SK-MEL-5 (cell line): ENCODE results near the gene SLC25A11. TPM values are rescaled to one million over a fixed set of nuclear protein-coding genes. Genes with fewer than 3 reads are reported as not detected.

ENCODE experiments used
- DNase-seq: peaks from one replicate; pipeline ENCODE4 v3.0.0-alpha.2; 2016; ENCODE audit warnings: low read depth, low spot score
- in situ Hi-C: cut with HindIII; loops from 2 replicates; pipeline ENCODE4 v1.10.0; 2016; ENCODE audit warnings: low sequenced_read_pairs, high pct_unique_total_duplicates, low pct_unique_long_range_greater_than_20kb
- total RNA-seq: library from RNA; depleted of rRNA; stranded (reverse); fragments of >200 nt; shearing (Covaris generic); gene quantifications from 2 replicates; pipeline ENCODE4 v1.2.3, GENCODE V29; 2014

Gene SLC25A11
- total RNA-seq, 1 experiment from 2014 or later = 115 TPM

GRCh38 chr17:4968486-4969046, 28.7 kb upstream of the SLC25A11 start:
- DNase-seq = no peak
- in situ Hi-C loops = no loop called here

- in situ Hi-C loops = no loop called here
- peak; percentile 94 for DNase-seq
These were observed 28.0 kb upstream of the SLC25A11 start, which contains the start of gene SPAG7 for GRCh38 chr17:4967539-4968485. Gene SPAG7 (minus strand): TSS chr17:4967817. CDS start chr17:4967804, 13 bp downstream.

GRCh38 chr17:4966844-4967538, 27.1 kb upstream of the SLC25A11 start:
- in situ Hi-C loops = no loop called here
- peak; percentile 100 for DNase-seq

- in situ Hi-C loops = no loop called here
- no peak for DNase-seq
These were observed 25.6 kb upstream of the SLC25A11 start for GRCh38 chr17:4965311-4965986.

GRCh38 chr17:4960279-4960922, 20.6 kb upstream of the SLC25A11 start:
- in situ Hi-C loops = no loop called here
- no peak for DNase-seq

GRCh38 chr17:4959261-4959965, 19.6 kb upstream of the SLC25A11 start:
- DNase-seq = no peak
- in situ Hi-C loops = no loop called here

GRCh38 chr17:4958102-4958501, 18.3 kb upstream of the SLC25A11 start:
- in situ Hi-C loops = no loop called here
- DNase-seq = no peak

GRCh38 chr17:4956493-4957061, 16.7 kb upstream of the SLC25A11 start:
- in situ Hi-C loops = no loop called here

GRCh38 chr17:4955091-4955490, 15.2 kb upstream of the SLC25A11 start:
- in situ Hi-C loops = no loop called here
- no peak for DNase-seq

More at GRCh38 chr17:4956493-4957061, 16.7 kb upstream of the SLC25A11 start:
- peak; percentile 67 for DNase-seq

GRCh38 chr17:4953451-4953961, 13.7 kb upstream of the SLC25A11 start:
- in situ Hi-C loops = no loop called here
- no peak for DNase-seq

- in situ Hi-C loops = no loop called here
- no peak for DNase-seq
These were observed 11.6 kb upstream of the SLC25A11 start for GRCh38 chr17:4951486-4951885.

- no peak for DNase-seq
- in situ Hi-C loops = no loop called here
These were observed 10.9 kb upstream of the SLC25A11 start, which contains the start of gene ENO3 for GRCh38 chr17:4950746-4951204. Gene ENO3 (plus strand): TSS chr17:4951119. CDS start chr17:4951830, 711 bp downstream.

- in situ Hi-C loops = no loop called here
- DNase-seq = no peak
These were observed 10.4 kb upstream of the SLC25A11 start for GRCh38 chr17:4950075-4950745.

- DNase-seq = peak; percentile 53
- in situ Hi-C loops = no loop called here
These were observed 9.7 kb upstream of the SLC25A11 start for GRCh38 chr17:4949321-4950074.

- in situ Hi-C loops = no loop called here
- peak; percentile 90 for DNase-seq
These were observed 9.1 kb upstream of the SLC25A11 start for GRCh38 chr17:4948931-4949320.
